Posterior vena cava (tissue), 2 donors: ENCODE measurements around the gene TYW5. TPM values are rescaled to one million over a fixed set of nuclear protein-coding genes. Genes with fewer than 3 reads are reported as not detected.

Experiments used
- DNase-seq: peaks from one replicate; pipeline ENCODE4 v3.0.0-alpha.2; 2020; ENCODE audit warnings: low spot score
- intact Hi-C, 2 donors: fragments of 100-400 bp; cut with DNase I; formaldehyde crosslinking; loops; one replicate each; pipeline versions ENCODE4 v1.14.1 to v1.14.2; 2022 to 2023
- total RNA-seq, 2 donors: library from RNA; stranded (reverse); fragmentation: NEBNext Ultra II Directional; extraction: Animal tissue kit (Norgen Biotek cat#: 25700); gene quantifications; one replicate each; pipeline ENCODE4 v1.2.1, GENCODE V29; 2021
- donor health status: DM: yes; HTN: yes; CAD: no.
- donor health status: DM: yes; HTN: yes; CAD: no.

TYW5 gene
- total RNA-seq, 2 donors from 2014 or later: 5.7 to 6.0 TPM

- intact Hi-C loops: loop anchor here (5.0 kb wide), 3 partner anchors 418 to 503 kb away; no protein-coding TSS in a partner anchor
- no peak for DNase-seq
Measured at GRCh38 chr2:199979398-199979797, 24.1 kb upstream of the TYW5 start.

- DNase-seq: no peak
- intact Hi-C loops: loop anchor here (5.0 kb wide), 3 partner anchors 419 to 504 kb away; no protein-coding TSS in a partner anchor
Measured at GRCh38 chr2:199977984-199978415, 22.7 kb upstream of the TYW5 start.

GRCh38 chr2:199975273-199975895 lies 20.1 kb upstream of the TYW5 start:
- DNase-seq: no peak
- intact Hi-C loops: loop anchor here (5.0 kb wide), 3 partner anchors 422 to 507 kb away; no protein-coding TSS in a partner anchor

- intact Hi-C loops: no loop called here
- DNase-seq: no peak
Measured at GRCh38 chr2:199973703-199974102, 18.4 kb upstream of the TYW5 start.

GRCh38 chr2:199972088-199972626 lies 16.9 kb upstream of the TYW5 start:
- intact Hi-C loops: no loop called here
- DNase-seq: no peak

- intact Hi-C loops: no loop called here
- DNase-seq: no peak
Measured at GRCh38 chr2:199968126-199968525, 12.8 kb upstream of the TYW5 start.

- no peak for DNase-seq
- intact Hi-C loops: no loop called here
Measured at GRCh38 chr2:199966976-199967375, 11.7 kb upstream of the TYW5 start.

- DNase-seq: no peak
- intact Hi-C loops: no loop called here
Measured at GRCh38 chr2:199966405-199966804, 11.1 kb upstream of the TYW5 start.

- intact Hi-C loops: no loop called here
- DNase-seq: no peak
Measured at GRCh38 chr2:199962203-199962602, 6.9 kb upstream of the TYW5 start.

GRCh38 chr2:199958014-199958413 lies 2.7 kb upstream of the TYW5 start:
- intact Hi-C loops: no loop called here
- DNase-seq: no peak

GRCh38 chr2:199956062-199956380 lies 730 bp upstream of the TYW5 start:
- intact Hi-C loops: no loop called here
- no peak for DNase-seq

- intact Hi-C loops: no loop called here
- DNase-seq: no peak
Measured at GRCh38 chr2:199955007-199955338, 318 bp downstream of the TYW5 start.

- intact Hi-C loops: no loop called here
- DNase-seq: no peak
Measured at GRCh38 chr2:199951023-199951422, 4.3 kb downstream of the TYW5 start.

GRCh38 chr2:199950396-199950795 lies 4.9 kb downstream of the TYW5 start:
- DNase-seq: no peak
- intact Hi-C loops: no loop called here

GRCh38 chr2:199946836-199947235 lies 8.5 kb downstream of the TYW5 start:
- intact Hi-C loops: no loop called here

GRCh38 chr2:199946196-199946595 lies 9.1 kb downstream of the TYW5 start:
- no peak for DNase-seq
- intact Hi-C loops: no loop called here

More at GRCh38 chr2:199946836-199947235, 8.5 kb downstream of the TYW5 start:
- DNase-seq: no peak

- no peak for DNase-seq
- intact Hi-C loops: no loop called here
Measured at GRCh38 chr2:199943373-199943772, 11.9 kb downstream of the TYW5 start.

GRCh38 chr2:199940373-199940772 lies 14.9 kb downstream of the TYW5 start:
- intact Hi-C loops: no loop called here
- DNase-seq: no peak

GRCh38 chr2:199936554-199936953 lies 18.7 kb downstream of the TYW5 start:
- DNase-seq: no peak
- intact Hi-C loops: no loop called here

GRCh38 chr2:199933466-199933865 lies 21.8 kb downstream of the TYW5 start:
- no peak for DNase-seq
- intact Hi-C loops: no loop called here

- no peak for DNase-seq
- intact Hi-C loops: no loop called here
Measured at GRCh38 chr2:199932312-199932855, 22.9 kb downstream of the TYW5 start.
